SK-N-SH treated with all-trans-retinoic acid at 6 μM for 48 hours (cell line): ENCODE data around the gene VAV1.

Source experiments
- ATAC-seq: fragments of 200-7000 bp; cut with Tn5 transposase; 3 replicates; pipeline ENCODE4 v1.9.1; 2020; ENCODE audit warnings: mild to moderate bottlenecking, moderate library complexity
- ARNTL ChIP-seq: fragments of 450-650 bp; formaldehyde crosslinking; IDR thresholded peaks from 2 replicates; pipeline ENCODE4 v1.5.0; 2020; ENCODE audit warnings: low read depth, mild to moderate bottlenecking, moderate library complexity, borderline replicate concordance
- BACH2 ChIP-seq: fragments of 250-450 bp; sonication (Bioruptor Pico); IDR thresholded peaks from 2 replicates; pipeline ENCODE4 v1.9.0; 2021; ENCODE audit warnings: mild to moderate bottlenecking, borderline replicate concordance
- CSDC2 ChIP-seq: fragments of 250-450 bp; sonication (Bioruptor Pico); IDR thresholded peaks from 2 replicates; pipeline ENCODE4 v1.5.0; 2020; ENCODE audit warnings: mild to moderate bottlenecking, moderate library complexity
- CSRNP3 ChIP-seq: fragments of 250-450 bp; sonication (Bioruptor Pico); IDR thresholded peaks from 2 replicates; pipeline ENCODE4 v1.5.1; 2021; ENCODE audit warnings: mild to moderate bottlenecking, moderate library complexity
- ESRRG ChIP-seq: fragments of 250-450 bp; sonication (Bioruptor Pico); IDR thresholded peaks from 2 replicates; pipeline ENCODE4 v1.6.1; 2021; ENCODE audit warnings: mild to moderate bottlenecking
- GLIS3 ChIP-seq: fragments of 250-450 bp; sonication (Bioruptor Pico); IDR thresholded peaks from 2 replicates; pipeline ENCODE4 v1.5.0; 2020; ENCODE audit warnings: mild to moderate bottlenecking, moderate library complexity
- ISL1 ChIP-seq: fragments of 250-450 bp; sonication (Bioruptor Pico); IDR thresholded peaks from 2 replicates; pipeline ENCODE4 v2.1.2; 2022; ENCODE audit warnings: mild to moderate bottlenecking, moderate library complexity
- OSR1 ChIP-seq: fragments of 250-450 bp; sonication (Bioruptor Pico); IDR thresholded peaks from 2 replicates; pipeline ENCODE4 v1.8.0; 2022; ENCODE audit warnings: moderate library complexity, mild to moderate bottlenecking, inconsistent platforms
- PATZ1 ChIP-seq: fragments of 250-450 bp; sonication (Bioruptor Pico); IDR thresholded peaks from 2 replicates; pipeline ENCODE4 v1.8.0; 2020; ENCODE audit warnings: mild to moderate bottlenecking, moderate library complexity, borderline replicate concordance
- PPARA ChIP-seq: fragments of 250-450 bp; sonication (Bioruptor Pico); IDR thresholded peaks from 2 replicates; pipeline ENCODE4 v1.5.0; 2020; ENCODE audit warnings: mild to moderate bottlenecking, borderline replicate concordance
- RARB ChIP-seq: fragments of 250-450 bp; sonication (Bioruptor Pico); IDR thresholded peaks from 2 replicates; pipeline ENCODE4 v1.8.0; 2021; ENCODE audit warnings: mild to moderate bottlenecking, moderate library complexity
- SNAI2 ChIP-seq: fragments of 250-450 bp; sonication (Bioruptor Pico); IDR thresholded peaks from 2 replicates; pipeline ENCODE4 v1.5.0; 2020; ENCODE audit warnings: mild to moderate bottlenecking, moderate library complexity
- TCF4 ChIP-seq: fragments of 250-450 bp; sonication (Bioruptor Pico); IDR thresholded peaks from 2 replicates; pipeline ENCODE4 v1.8.0; 2021; ENCODE audit warnings: mild to moderate bottlenecking, moderate library complexity, borderline replicate concordance
- TOX ChIP-seq: fragments of 250-450 bp; sonication (Bioruptor Pico); IDR thresholded peaks from 2 replicates; pipeline ENCODE4 v1.8.0; 2021; ENCODE audit warnings: mild to moderate bottlenecking, moderate library complexity, borderline replicate concordance
- TSHZ2 ChIP-seq: fragments of 250-450 bp; sonication (Bioruptor Pico); IDR thresholded peaks from 2 replicates; pipeline ENCODE4 v1.5.0; 2020; ENCODE audit warnings: mild to moderate bottlenecking, moderate library complexity
- ZFP3 ChIP-seq: fragments of 250-450 bp; sonication (Bioruptor Pico); IDR thresholded peaks from 2 replicates; pipeline ENCODE4 v1.5.0; 2020; ENCODE audit warnings: mild to moderate bottlenecking, moderate library complexity
- ZFP30 ChIP-seq: fragments of 450-650 bp; formaldehyde crosslinking; IDR thresholded peaks from 2 replicates; pipeline ENCODE4 v1.5.0; 2022; ENCODE audit warnings: mild to moderate bottlenecking, moderate library complexity
- ZNF565 ChIP-seq: fragments of 450-650 bp; formaldehyde crosslinking; conservative IDR thresholded peaks from 2 replicates; pipeline ENCODE4 v1.5.0; 2020; ENCODE audit warnings: low read depth, mild to moderate bottlenecking, moderate library complexity
- ZNF8 ChIP-seq: fragments of 450-650 bp; formaldehyde crosslinking; IDR thresholded peaks from 2 replicates; pipeline ENCODE4 v1.5.0; 2020; ENCODE audit warnings: mild to moderate bottlenecking, moderate library complexity

The VAV1 gene

GRCh38 chr19:6832412-6832811 lies 59.9 kb downstream of the VAV1 start:
- ATAC-seq = no peak

GRCh38 chr19:6833166-6833790 lies 60.8 kb downstream of the VAV1 start:
- no peak for ATAC-seq
- TF ChIP-seq TSHZ2 (no peak), ISL1 (CRISPR knock-in tag) (no peak), RARB (CRISPR knock-in tag) (no peak), CSDC2 (no peak), ZFP3 (no peak), PATZ1 (CRISPR knock-in tag) (no peak), ZNF565 (CRISPR knock-in tag) (no peak), TCF4 (CRISPR knock-in tag) (no peak), PPARA (no peak), ESRRG (no peak), CSRNP3 (CRISPR knock-in tag) (no peak), ZNF8 (no peak)

More at GRCh38 chr19:6832412-6832811, 59.9 kb downstream of the VAV1 start:
- no peak for TF ChIP-seq ARNTL
- no peak for TF ChIP-seq SNAI2
- no peak for TF ChIP-seq GLIS3
- TF ChIP-seq TOX = no peak
- TF ChIP-seq OSR1 = no peak
- TF ChIP-seq TSHZ2 = no peak
- TF ChIP-seq CSRNP3 (CRISPR knock-in tag) = no peak
- TF ChIP-seq ESRRG = no peak
- no peak for TF ChIP-seq PATZ1 (CRISPR knock-in tag)
- no peak for TF ChIP-seq BACH2 (CRISPR knock-in tag)
- TF ChIP-seq TCF4 (CRISPR knock-in tag) = no peak
- no peak for TF ChIP-seq ZFP30 (CRISPR knock-in tag)
- TF ChIP-seq ZNF8 = no peak
- no peak for TF ChIP-seq ZNF565 (CRISPR knock-in tag)
